ENCODE results near the gene COX7A2.

Gene COX7A2

GRCh38 chr6:75288023-75288422 lies 44.4 kb upstream of the COX7A2 start:
- H3K4me1 Mint-ChIP-seq = peaks cover 22% of the 10 kb centered on the region
- TF ChIP-seq CTCF (IDR thresholded peaks at IDR 0.05; ENCODE audit: unreplicated experiment in 3 of 3) = no peak
- H3K27me3 Mint-ChIP-seq (ENCODE audit: low read depth) = no peaks in the 10 kb centered on the region
- H3K27ac Mint-ChIP-seq = no peak overlapping the region
- no peaks in the 10 kb centered on the region for H3K36me3 Mint-ChIP-seq (ENCODE audit: low read depth)
- H3K9me3 Mint-ChIP-seq = no peaks in the 10 kb centered on the region
- H3K4me3 Mint-ChIP-seq = no peak overlapping the region

- no peak overlapping the region for H3K4me3 Mint-ChIP-seq
- H3K27me3 Mint-ChIP-seq (ENCODE audit: low read depth) = no peaks in the 10 kb centered on the region
- H3K27ac Mint-ChIP-seq = no peak overlapping the region
- H3K4me1 Mint-ChIP-seq = peaks cover 26% of the 10 kb centered on the region
- H3K36me3 Mint-ChIP-seq (ENCODE audit: low read depth) = no peaks in the 10 kb centered on the region
- no peak for TF ChIP-seq CTCF (IDR thresholded peaks at IDR 0.05; ENCODE audit: unreplicated experiment in 3 of 3)
- H3K9me3 Mint-ChIP-seq = no peaks in the 10 kb centered on the region
These were observed 43.8 kb upstream of the COX7A2 start for GRCh38 chr6:75287424-75287823.

DNA sequence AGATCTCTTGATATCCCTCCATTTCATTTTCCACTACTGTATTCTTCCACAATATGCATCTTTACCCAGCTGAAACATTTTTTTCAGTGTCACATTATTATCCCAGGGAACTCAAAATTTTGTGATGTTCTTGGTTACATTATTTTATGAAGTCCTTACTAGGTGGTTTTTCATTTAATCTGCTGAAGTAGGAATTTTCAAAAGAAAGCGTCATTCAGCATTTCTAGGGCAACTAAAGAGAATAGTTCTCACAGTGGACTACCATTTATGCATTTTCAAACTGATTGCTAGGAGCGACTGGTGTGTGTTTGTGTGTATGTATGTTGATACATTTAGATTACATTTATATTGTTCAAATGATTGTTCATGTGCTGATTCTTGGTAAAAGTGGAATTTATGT lies 43.4 kb upstream of the COX7A2 start:
- Mint-ChIP-seq H3K27me3 (ENCODE audit: low read depth) (no peaks in the 10 kb centered on the region), H3K4me3 (peak overlapping the region in 2 of 3 experiments; percentile 56 to 78), H3K9me3 (no peaks in the 10 kb centered on the region), H3K27ac (peak overlapping the region in 1 of 3 experiments; percentile 12), H3K36me3 (ENCODE audit: low read depth) (no peaks in the 10 kb centered on the region), H3K4me1 (peaks cover 31% of the 10 kb centered on the region)
- no peak for TF ChIP-seq CTCF (IDR thresholded peaks at IDR 0.05; ENCODE audit: unreplicated experiment in 3 of 3)

- H3K27ac Mint-ChIP-seq = no peak overlapping the region
- H3K27me3 Mint-ChIP-seq (ENCODE audit: low read depth) = no peaks in the 10 kb centered on the region
- H3K4me3 Mint-ChIP-seq = no peak overlapping the region
- TF ChIP-seq CTCF (IDR thresholded peaks at IDR 0.05; ENCODE audit: unreplicated experiment in 3 of 3) = no peak
- H3K36me3 Mint-ChIP-seq (ENCODE audit: low read depth) = no peaks in the 10 kb centered on the region
- no peaks in the 10 kb centered on the region for H3K9me3 Mint-ChIP-seq
- H3K4me1 Mint-ChIP-seq = peaks cover 32% of the 10 kb centered on the region
These were observed 41.7 kb upstream of the COX7A2 start for GRCh38 chr6:75285283-75285639.

DNA sequence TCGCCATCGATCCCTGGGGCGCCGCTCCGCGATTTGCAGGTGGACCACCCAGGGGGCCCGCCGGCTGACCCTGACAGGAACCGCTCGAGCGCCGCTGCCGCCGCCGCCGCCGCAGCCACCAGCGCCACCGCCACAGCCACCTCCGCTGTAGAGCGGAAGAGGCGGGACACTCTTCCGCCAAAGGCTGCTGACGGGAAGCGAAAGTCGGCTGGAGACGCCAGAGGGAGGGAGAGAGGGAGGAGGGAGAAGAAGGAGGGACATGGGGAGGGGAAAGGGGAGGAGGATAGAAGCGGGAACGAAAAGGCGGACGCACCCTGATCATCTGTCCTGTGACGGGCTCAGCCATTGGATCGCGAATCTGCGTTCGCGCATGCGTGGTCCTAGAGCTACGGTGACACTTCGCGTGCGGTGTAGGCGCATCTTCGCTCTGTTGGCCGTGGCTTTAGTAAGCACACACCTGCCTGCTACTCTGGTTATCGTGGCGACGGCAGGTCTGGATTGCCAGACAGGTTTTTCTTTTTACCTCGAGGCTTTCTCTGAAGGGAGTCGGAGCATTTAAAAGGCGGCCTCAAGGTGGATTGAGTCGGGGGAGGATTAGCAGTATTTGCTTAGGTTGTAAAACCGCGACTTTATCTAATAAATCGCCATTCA lies 41.2 kb upstream of the COX7A2 start, which contains the start of gene TMEM30A:
TMEM30A (minus strand) TSS at position 161 of the 651 bp plus-strand sequence; CDS start at position 7, 154 bp downstream.
- Mint-ChIP-seq H3K36me3 (ENCODE audit: low read depth) (no peaks in the 10 kb centered on the region), H3K27me3 (ENCODE audit: low read depth) (no peaks in the 10 kb centered on the region), H3K27ac (no peak within 1 kb of the TSS), H3K4me1 (peaks cover 33% of the 10 kb centered on the region), H3K9me3 (no peaks in the 10 kb centered on the region), H3K4me3 (no peak within 1 kb of the TSS)
- TF ChIP-seq CTCF (IDR thresholded peaks at IDR 0.05; ENCODE audit: unreplicated experiment in 3 of 3) = no peak
